Aorta (tissue), 5 donors: Measurements from ENCODE around the gene PLCG2. TPM values are rescaled to one million over a fixed set of nuclear protein-coding genes. Genes with fewer than 3 reads are reported as not detected.

Source experiments
- ATAC-seq: fragments of 200-7000 bp; cut with Tn5 transposase; one replicate; pipeline ENCODE4 v1.9.1; 2022; ENCODE audit warnings: moderate library complexity; ENCODE audit not compliant: low FRiP score
- DNase-seq, 2 donors: peaks; one replicate each; pipeline ENCODE4 v3.0.0-alpha.2; 2020
- H3K27ac ChIP-seq, 2 donors: one replicate each; pipeline ENCODE4 v1.5.1; 2013; ENCODE audit warnings: low read length in 2 of 2, mild to moderate bottlenecking in 2 of 2, moderate library complexity in 2 of 2, control low read depth in 1 of 2, inconsistent platforms in 1 of 2, low read depth in 1 of 2
- H3K27me3 ChIP-seq, 2 donors: one replicate each; pipeline ENCODE4 v1.6.1; 2013; ENCODE audit warnings: control low read depth in 1 of 2, low read length in 1 of 2, mild to moderate bottlenecking in 1 of 2, moderate library complexity in 1 of 2; ENCODE audit not compliant: insufficient read depth in 2 of 2, control insufficient read depth in 1 of 2
- H3K36me3 ChIP-seq, 2 donors: one replicate each; pipeline ENCODE4 v1.6.1; 2013; ENCODE audit warnings: control low read depth in 1 of 2, low read length in 1 of 2, mild to moderate bottlenecking in 1 of 2; ENCODE audit not compliant: insufficient read depth in 2 of 2, control insufficient read depth in 1 of 2
- H3K4me1 ChIP-seq, 2 donors: one replicate each; pipeline ENCODE4 v1.6.1; 2013; ENCODE audit warnings: low read length in 2 of 2, control low read depth in 1 of 2, mild to moderate bottlenecking in 1 of 2, moderate library complexity in 1 of 2; ENCODE audit not compliant: insufficient read depth in 2 of 2, control insufficient read depth in 1 of 2
- H3K4me3 ChIP-seq, 2 donors: one replicate each; pipeline ENCODE4 v1.5.1; 2013; ENCODE audit warnings: low read length in 2 of 2, control low read depth in 1 of 2, mild to moderate bottlenecking in 1 of 2
- H3K9me3 ChIP-seq: one replicate; pipeline ENCODE4 v1.6.1; 2013; ENCODE audit warnings: mild to moderate bottlenecking, low read length; ENCODE audit not compliant: control insufficient read depth
- WGBS, 2 donors: extraction: QIAGEN DNeasy Blood & Tissue Kit; methylation state at CpG; one replicate each; pipeline ENCODE4 v1.1.7; 2013; 5-methylcytosine and 5-hydroxymethylcytosine counted together
- intact Hi-C, 2 donors: fragments of 100-400 bp; cut with DNase I; formaldehyde crosslinking; loops; one replicate each; pipeline versions ENCODE4 v1.14.2 to v1.15.0; 2022
- polyA plus RNA-seq, 2 donors: library from polyadenylated mRNA; stranded (reverse); fragments of 200-250 nt; gene quantifications; one replicate each; pipeline ENCODE4 v1.2.3, GENCODE V29; 2013
- total RNA-seq, 2 donors: library from RNA; stranded (reverse); fragmentation: NEBNext Ultra II Directional; extraction: Animal tissue kit (Norgen Biotek cat#: 25700); gene quantifications; one replicate each; pipeline ENCODE4 v1.2.1, GENCODE V29; 2021
- donor health status: healthy with polysubstance abuse.
- donor health status: Bipolar disorder and iron deficiency.
- donor health status: DM: no; HTN: no; CAD: no.
- donor health status: DM: no; HTN: no; CAD: no.
- donor health status: DM: yes; HTN: yes; CAD: no.

Gene PLCG2
- total and polyA plus RNA-seq, 4 donors: 2.5 to 48.4 (median 12.1) TPM

GRCh38 chr16:81833751-81834150, 54.7 kb downstream of the PLCG2 start:
- no peaks in the 10 kb centered on the region for H3K4me1 ChIP-seq
- WGBS, 2 donors: 87 to 90% methylated on average over 10 of the region's 10 CpGs
- no peaks in the 10 kb centered on the region for H3K9me3 ChIP-seq
- no peaks in the 10 kb centered on the region for H3K36me3 ChIP-seq
- no peak overlapping the region for H3K27ac ChIP-seq
- H3K27me3 ChIP-seq: no peaks in the 10 kb centered on the region
- DNase-seq: no peak
- H3K4me3 ChIP-seq: no peak overlapping the region
- ATAC-seq: no peak
- intact Hi-C loops: no loop called here

- H3K27ac ChIP-seq: no peak overlapping the region
- ATAC-seq (no peak), DNase-seq (no peak)
- intact Hi-C loops: no loop called here
- H3K4me1 ChIP-seq: no peaks in the 10 kb centered on the region
- no peaks in the 10 kb centered on the region for H3K36me3 ChIP-seq
- no peaks in the 10 kb centered on the region for H3K27me3 ChIP-seq
- H3K4me3 ChIP-seq: no peak overlapping the region
- WGBS, 2 donors: 93% methylated on average over 2 of the region's 2 CpGs
- H3K9me3 ChIP-seq: no peaks in the 10 kb centered on the region
Measured at GRCh38 chr16:81834868-81835267, 55.8 kb downstream of the PLCG2 start.

- no peak overlapping the region for H3K4me3 ChIP-seq
- DNase-seq: no peak
- H3K9me3 ChIP-seq: no peaks in the 10 kb centered on the region
- H3K27ac ChIP-seq: no peak overlapping the region
- H3K27me3 ChIP-seq: no peaks in the 10 kb centered on the region
- no peaks in the 10 kb centered on the region for H3K4me1 ChIP-seq
- H3K36me3 ChIP-seq: no peaks in the 10 kb centered on the region
- 69 to 77% methylated on average over 12 of the region's 12 CpGs for WGBS, 2 donors
- ATAC-seq: no peak
- intact Hi-C loops: no loop called here
Measured at GRCh38 chr16:81836279-81837054, 57.4 kb downstream of the PLCG2 start.

- Histone ChIP-seq H3K27ac (no peak overlapping the region), H3K27me3 (no peaks in the 10 kb centered on the region), H3K9me3 (no peaks in the 10 kb centered on the region), H3K4me3 (no peak overlapping the region), H3K4me1 (no peaks in the 10 kb centered on the region), H3K36me3 (no peaks in the 10 kb centered on the region)
- ATAC-seq (no peak), DNase-seq (no peak)
- intact Hi-C loops: no loop called here
- 61 to 65% methylated on average over 9 of the region's 9 CpGs for WGBS, 2 donors
Measured at GRCh38 chr16:81837312-81837751, 58.2 kb downstream of the PLCG2 start.

- no peaks in the 10 kb centered on the region for H3K4me1 ChIP-seq
- H3K27ac ChIP-seq: no peak overlapping the region
- 37 to 47% methylated on average over 4 of the region's 4 CpGs for WGBS, 2 donors
- no peak for ATAC-seq
- DNase-seq: no peak
- no peaks in the 10 kb centered on the region for H3K27me3 ChIP-seq
- no peak overlapping the region for H3K4me3 ChIP-seq
- no peaks in the 10 kb centered on the region for H3K36me3 ChIP-seq
- no peaks in the 10 kb centered on the region for H3K9me3 ChIP-seq
- intact Hi-C loops: no loop called here
Measured at GRCh38 chr16:81838794-81839193, 59.7 kb downstream of the PLCG2 start.

- DNase-seq: no peak
- H3K27me3 ChIP-seq: no peaks in the 10 kb centered on the region
- no peaks in the 10 kb centered on the region for H3K4me1 ChIP-seq
- H3K4me3 ChIP-seq: no peak overlapping the region
- H3K36me3 ChIP-seq: no peaks in the 10 kb centered on the region
- no peak overlapping the region for H3K27ac ChIP-seq
- intact Hi-C loops: no loop called here
- ATAC-seq: no peak
- 54 to 61% methylated on average over 7 of the region's 7 CpGs for WGBS, 2 donors
- peaks cover 4% of the 10 kb centered on the region for H3K9me3 ChIP-seq
Measured at GRCh38 chr16:81841722-81842121, 62.6 kb downstream of the PLCG2 start.

- no peak for ATAC-seq
- Histone ChIP-seq H3K9me3 (peaks cover 6% of the 10 kb centered on the region), H3K27ac (no peak overlapping the region), H3K36me3 (no peaks in the 10 kb centered on the region), H3K4me1 (no peaks in the 10 kb centered on the region), H3K27me3 (no peaks in the 10 kb centered on the region), H3K4me3 (no peak overlapping the region)
- intact Hi-C loops: no loop called here
- DNase-seq: no peak
- 34 to 52% methylated on average over 12 of the region's 12 CpGs for WGBS, 2 donors
Measured at GRCh38 chr16:81842564-81843242, 63.6 kb downstream of the PLCG2 start.

GRCh38 chr16:81843243-81843582, 64.1 kb downstream of the PLCG2 start:
- DNase-seq (no peak), ATAC-seq (no peak)
- H3K4me1 ChIP-seq: no peaks in the 10 kb centered on the region
- 57 to 68% methylated on average over 4 of the region's 4 CpGs for WGBS, 2 donors
- H3K9me3 ChIP-seq: peaks cover 6% of the 10 kb centered on the region
- intact Hi-C loops: no loop called here
- H3K27ac ChIP-seq: no peak overlapping the region
- no peaks in the 10 kb centered on the region for H3K27me3 ChIP-seq
- H3K36me3 ChIP-seq: no peaks in the 10 kb centered on the region
- H3K4me3 ChIP-seq: no peak overlapping the region

GRCh38 chr16:81843683-81844082, 64.6 kb downstream of the PLCG2 start:
- H3K4me1 ChIP-seq: no peaks in the 10 kb centered on the region
- intact Hi-C loops: no loop called here
- H3K27ac ChIP-seq: no peak overlapping the region
- H3K9me3 ChIP-seq: peaks cover 6% of the 10 kb centered on the region
- 78 to 80% methylated on average over 8 of the region's 8 CpGs for WGBS, 2 donors
- H3K27me3 ChIP-seq: no peaks in the 10 kb centered on the region
- DNase-seq: no peak
- H3K36me3 ChIP-seq: no peaks in the 10 kb centered on the region
- H3K4me3 ChIP-seq: no peak overlapping the region
- no peak for ATAC-seq
